Ammon's horn (tissue), 1 donor: Measurements from ENCODE around the gene SCYL1.

ENCODE experiments used
- DNase-seq: peaks from one replicate; pipeline ENCODE4 v3.0.0-alpha.2; 2016; ENCODE audit warnings: low spot score

SCYL1 gene

DNA sequence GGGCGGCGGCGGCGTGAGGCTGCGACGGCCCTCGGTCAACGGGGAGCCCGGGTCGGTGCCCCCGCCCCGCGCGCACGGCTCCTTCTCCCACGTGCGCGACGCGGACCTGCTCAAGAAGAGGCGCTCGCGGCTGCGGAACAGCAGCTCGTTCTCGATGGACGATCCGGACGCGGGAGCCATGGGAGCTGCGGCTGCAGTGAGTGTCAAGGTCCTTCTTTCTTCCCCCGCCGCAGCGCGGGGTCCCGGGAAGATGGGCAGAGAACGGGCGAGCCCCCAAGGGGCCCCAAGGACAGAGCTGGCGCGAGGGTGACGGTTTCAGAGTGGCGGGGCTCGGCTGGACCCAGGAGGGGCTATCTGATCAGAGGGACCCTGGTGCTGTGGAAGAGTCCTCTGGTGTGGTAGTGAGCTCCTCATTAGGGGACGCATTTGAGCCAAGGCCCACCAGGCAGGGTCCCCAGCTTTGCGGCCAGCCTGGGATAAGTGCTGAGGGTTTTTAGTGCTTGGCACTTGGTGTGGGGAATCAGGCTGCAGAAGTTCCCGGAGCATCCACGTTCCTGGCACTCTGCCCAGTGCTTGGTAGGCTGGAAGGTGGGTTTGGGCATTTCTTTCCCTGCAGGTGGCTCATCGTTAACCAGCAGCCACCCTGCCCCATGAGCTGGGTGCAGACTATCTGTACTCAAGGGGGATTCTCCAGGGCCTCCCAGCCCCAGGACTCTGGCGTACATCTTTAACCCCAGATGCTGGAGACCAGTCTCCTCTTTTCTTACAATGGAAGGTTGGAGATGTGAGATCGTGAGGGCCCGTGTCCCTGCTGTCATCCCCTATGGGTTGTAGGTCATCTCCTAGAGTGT lies 60.7 kb downstream of the SCYL1 start:
- DNase-seq: no peak

DNA sequence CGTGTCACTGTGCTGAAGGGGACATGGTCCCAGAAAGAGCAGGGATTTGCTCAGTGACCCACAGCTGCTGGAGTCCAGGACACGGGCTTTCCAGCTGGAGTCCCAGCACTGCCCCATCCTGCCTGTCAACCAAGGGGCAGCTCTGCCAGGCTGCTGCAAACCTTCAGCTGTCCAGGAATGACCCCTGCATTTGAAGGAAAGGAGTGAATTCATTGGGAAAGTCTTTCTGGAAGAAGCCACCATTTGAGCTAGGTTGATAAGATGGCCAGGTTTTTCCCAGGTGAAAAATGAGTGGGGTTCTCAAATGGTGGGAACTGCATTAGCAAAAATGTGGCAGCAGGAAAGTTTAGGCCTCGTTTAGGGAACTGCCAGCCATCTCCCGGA lies 61.4 kb downstream of the SCYL1 start:
- no peak for DNase-seq

DNA sequence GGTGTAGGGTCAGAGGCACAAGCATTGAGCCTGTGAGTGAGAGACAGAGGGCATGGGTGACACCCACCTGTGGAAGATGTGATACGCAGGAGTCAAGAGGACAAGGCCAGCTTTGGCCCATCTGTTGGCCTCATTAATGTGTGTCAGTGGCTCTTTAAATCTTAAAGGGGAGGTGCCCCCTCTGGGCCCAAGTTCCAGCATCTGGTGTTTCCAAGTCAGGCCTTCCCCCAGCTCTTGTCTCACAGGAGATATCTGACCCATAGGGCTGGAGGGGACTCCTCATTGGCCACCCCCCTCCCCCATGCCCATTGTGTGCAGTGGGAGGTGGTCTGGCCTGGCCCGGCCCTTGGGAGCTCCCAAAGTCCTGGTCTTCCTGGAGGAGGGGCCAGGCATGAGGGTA lies 61.8 kb downstream of the SCYL1 start:
- DNase-seq: no peak
